Neuron (in vitro differentiated cells): ENCODE data around the gene SMOC2.
"Not testable (repeated sequence)": the region's sequence is repeated elsewhere in the genome, so short reads cannot be mapped to it uniquely, and the experiment has no call there.

Source experiments
- H2AFZ ChIP-seq: one replicate; pipeline ENCODE4 v1.6.1; 2013; ENCODE audit warnings: low read depth, mild to moderate bottlenecking, inconsistent platforms, low read length, moderate library complexity
- H3K27me3 ChIP-seq: one replicate; pipeline ENCODE4 v1.6.1; 2013; ENCODE audit warnings: low read length; ENCODE audit not compliant: insufficient read depth
- H3K36me3 ChIP-seq: one replicate; pipeline ENCODE4 v1.6.1; 2013; ENCODE audit warnings: low read length; ENCODE audit not compliant: insufficient read depth
- H3K4me1 ChIP-seq: one replicate; pipeline ENCODE4 v1.6.1; 2013; ENCODE audit warnings: low read length; ENCODE audit not compliant: insufficient read depth
- H3K4me3 ChIP-seq: 2 replicates; pipeline ENCODE4 v1.5.1; 2013; ENCODE audit warnings: mild to moderate bottlenecking, low read length, moderate library complexity
- H3K9me3 ChIP-seq: one replicate; pipeline ENCODE4 v1.6.1; 2013; ENCODE audit warnings: low read length

Gene SMOC2

GRCh38 chr6:168537540-168537884 is 96.5 kb downstream of the SMOC2 start:
- H3K27me3 ChIP-seq: no peaks in the 10 kb centered on the region

DNA sequence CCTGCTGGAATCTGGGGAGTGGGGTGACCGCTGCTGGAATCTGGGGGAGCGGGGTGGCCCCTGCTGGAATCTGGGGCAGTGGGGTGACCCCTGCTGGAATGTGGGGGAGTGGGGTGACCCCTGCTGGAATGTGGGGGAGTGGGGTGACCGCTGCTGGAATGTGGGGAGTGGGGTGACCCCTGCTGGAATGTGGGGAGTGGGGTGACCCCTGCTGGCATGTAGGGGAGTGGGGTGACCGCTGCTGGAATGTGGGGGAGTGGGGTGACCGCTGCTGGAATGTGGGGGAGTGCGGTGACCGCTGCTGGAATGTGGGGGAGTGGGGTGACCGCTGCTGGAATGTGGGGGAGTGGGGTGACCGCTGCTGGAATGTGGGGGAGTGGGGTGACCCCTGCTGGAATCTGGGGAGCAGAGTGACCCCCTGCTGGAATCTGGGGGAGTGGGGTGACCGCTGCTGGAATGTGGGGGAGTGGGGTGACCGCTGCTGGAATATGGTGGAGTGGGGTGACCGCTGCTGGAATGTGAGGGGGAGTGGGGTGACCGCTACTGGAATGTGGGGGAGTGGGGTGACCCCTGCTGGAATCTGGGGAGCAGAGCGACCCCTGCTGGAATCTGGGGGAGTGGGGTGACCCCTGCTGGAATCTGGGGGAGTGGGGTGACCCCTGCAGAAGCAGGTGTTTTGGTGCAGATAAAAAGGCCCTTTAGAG is 97.4 kb downstream of the SMOC2 start:
- H3K4me1 ChIP-seq, H3K27me3 ChIP-seq, H3K4me3 ChIP-seq, H2AFZ ChIP-seq, H3K9me3 ChIP-seq, H3K36me3 ChIP-seq: not testable (repeated sequence)

More at GRCh38 chr6:168537540-168537884, 96.5 kb downstream of the SMOC2 start:
- Histone ChIP-seq H3K36me3 (no peaks in the 10 kb centered on the region), H3K4me3 (no peak overlapping the region), H3K9me3 (no peaks in the 10 kb centered on the region), H3K4me1 (no peaks in the 10 kb centered on the region), H2AFZ (no peak overlapping the region)

- H3K4me1 ChIP-seq: no peaks in the 10 kb centered on the region
- no peaks in the 10 kb centered on the region for H3K27me3 ChIP-seq
- no peaks in the 10 kb centered on the region for H3K36me3 ChIP-seq
These were observed 98.2 kb downstream of the SMOC2 start for GRCh38 chr6:168538892-168539811.

GRCh38 chr6:168540713-168541291 is 99.8 kb downstream of the SMOC2 start:
- Histone ChIP-seq H3K4me3 (no peak overlapping the region), H3K36me3 (no peaks in the 10 kb centered on the region)

More at GRCh38 chr6:168538892-168539811, 98.2 kb downstream of the SMOC2 start:
- no peak overlapping the region for H2AFZ ChIP-seq
- H3K4me3 ChIP-seq: no peak overlapping the region
- no peaks in the 10 kb centered on the region for H3K9me3 ChIP-seq

DNA sequence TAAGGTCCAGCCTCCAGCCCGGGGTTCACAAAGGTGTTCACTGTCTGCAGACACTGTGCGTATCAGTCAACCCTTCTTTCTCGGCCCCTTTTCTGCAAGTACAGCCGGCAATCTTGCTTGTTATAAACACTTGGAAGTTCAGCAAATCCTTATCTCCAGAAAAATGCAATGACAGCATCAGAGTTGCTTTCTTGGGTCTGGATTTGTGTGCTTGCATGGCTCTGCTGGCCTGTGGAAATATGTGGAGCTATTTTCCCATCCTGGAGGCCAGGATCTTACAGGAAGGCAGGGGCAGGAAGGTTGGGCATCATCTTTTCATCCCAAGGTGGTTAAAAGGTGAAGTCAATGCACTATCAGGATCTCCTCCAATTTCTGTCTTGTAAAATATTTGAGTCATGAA is 100.3 kb downstream of the SMOC2 start:
- no peaks in the 10 kb centered on the region for H3K36me3 ChIP-seq
- no peak overlapping the region for H2AFZ ChIP-seq
- H3K4me3 ChIP-seq: no peak overlapping the region
- H3K4me1 ChIP-seq: no peaks in the 10 kb centered on the region
- no peaks in the 10 kb centered on the region for H3K27me3 ChIP-seq
- H3K9me3 ChIP-seq: no peaks in the 10 kb centered on the region

More at GRCh38 chr6:168540713-168541291, 99.8 kb downstream of the SMOC2 start:
- Histone ChIP-seq H3K9me3 (no peaks in the 10 kb centered on the region), H2AFZ (no peak overlapping the region), H3K27me3 (no peaks in the 10 kb centered on the region), H3K4me1 (no peaks in the 10 kb centered on the region)

GRCh38 chr6:168542301-168542700 is 101.3 kb downstream of the SMOC2 start:
- H3K36me3 ChIP-seq: no peaks in the 10 kb centered on the region
- no peaks in the 10 kb centered on the region for H3K9me3 ChIP-seq
- no peak overlapping the region for H2AFZ ChIP-seq
- H3K27me3 ChIP-seq: no peaks in the 10 kb centered on the region
- H3K4me3 ChIP-seq: no peak overlapping the region
- no peaks in the 10 kb centered on the region for H3K4me1 ChIP-seq

GRCh38 chr6:168545428-168545827 is 104.4 kb downstream of the SMOC2 start:
- H3K36me3 ChIP-seq: no peaks in the 10 kb centered on the region
- H3K4me1 ChIP-seq: no peaks in the 10 kb centered on the region
- H3K4me3 ChIP-seq: no peak overlapping the region
- no peaks in the 10 kb centered on the region for H3K27me3 ChIP-seq
- no peaks in the 10 kb centered on the region for H3K9me3 ChIP-seq
- no peak overlapping the region for H2AFZ ChIP-seq

DNA sequence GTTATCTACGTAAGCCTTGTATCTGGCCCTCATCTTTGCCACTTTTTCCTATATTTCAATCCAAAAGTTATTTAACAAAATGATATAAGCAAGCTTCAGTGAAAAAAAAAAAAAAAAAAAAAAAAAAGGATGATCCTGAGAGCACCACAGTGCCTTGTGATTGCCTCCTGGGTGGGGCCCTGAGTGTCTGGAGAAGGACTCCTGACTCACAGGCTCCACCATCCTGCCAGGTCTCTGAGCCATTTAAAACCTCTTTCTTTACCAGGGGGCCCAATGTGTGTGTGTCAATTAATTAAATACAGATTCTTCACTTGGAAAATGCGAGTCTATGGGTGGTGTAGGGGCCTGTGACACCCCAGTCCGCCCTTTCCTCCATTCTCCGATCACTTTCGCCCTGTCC is 105.2 kb downstream of the SMOC2 start:
- no peak overlapping the region for H3K4me3 ChIP-seq
- no peak overlapping the region for H2AFZ ChIP-seq
- no peaks in the 10 kb centered on the region for H3K36me3 ChIP-seq
- no peaks in the 10 kb centered on the region for H3K27me3 ChIP-seq
- no peaks in the 10 kb centered on the region for H3K4me1 ChIP-seq
- H3K9me3 ChIP-seq: no peaks in the 10 kb centered on the region

- Histone ChIP-seq H3K36me3 (no peaks in the 10 kb centered on the region), H3K9me3 (no peaks in the 10 kb centered on the region), H3K4me1 (no peaks in the 10 kb centered on the region), H3K27me3 (no peaks in the 10 kb centered on the region), H3K4me3 (no peak overlapping the region), H2AFZ (no peak overlapping the region)
These were observed 105.7 kb downstream of the SMOC2 start for GRCh38 chr6:168546730-168547129.

DNA sequence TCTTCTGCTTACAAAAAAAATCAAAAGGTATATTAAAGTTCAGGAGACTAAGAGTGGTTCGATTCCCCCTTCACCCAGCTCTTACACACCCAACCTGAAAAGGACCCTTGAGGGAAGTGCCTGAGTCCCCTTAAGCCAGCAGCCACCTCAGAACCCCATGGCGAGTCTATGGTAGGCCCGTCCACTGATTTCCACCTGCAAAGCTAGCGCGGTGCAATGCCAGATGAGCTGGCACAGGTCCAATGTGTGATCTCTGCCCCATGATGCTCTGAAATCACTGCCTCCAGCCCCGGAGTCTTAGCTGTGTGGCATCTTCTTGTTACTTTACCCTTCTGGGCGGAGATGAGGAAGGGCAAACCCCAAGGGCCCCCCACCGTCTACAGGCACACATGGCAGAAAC is 109.3 kb downstream of the SMOC2 start:
- Histone ChIP-seq H3K9me3 (no peaks in the 10 kb centered on the region), H3K4me1 (no peaks in the 10 kb centered on the region), H3K4me3 (no peak overlapping the region), H2AFZ (no peak overlapping the region), H3K36me3 (no peaks in the 10 kb centered on the region), H3K27me3 (no peaks in the 10 kb centered on the region)

DNA sequence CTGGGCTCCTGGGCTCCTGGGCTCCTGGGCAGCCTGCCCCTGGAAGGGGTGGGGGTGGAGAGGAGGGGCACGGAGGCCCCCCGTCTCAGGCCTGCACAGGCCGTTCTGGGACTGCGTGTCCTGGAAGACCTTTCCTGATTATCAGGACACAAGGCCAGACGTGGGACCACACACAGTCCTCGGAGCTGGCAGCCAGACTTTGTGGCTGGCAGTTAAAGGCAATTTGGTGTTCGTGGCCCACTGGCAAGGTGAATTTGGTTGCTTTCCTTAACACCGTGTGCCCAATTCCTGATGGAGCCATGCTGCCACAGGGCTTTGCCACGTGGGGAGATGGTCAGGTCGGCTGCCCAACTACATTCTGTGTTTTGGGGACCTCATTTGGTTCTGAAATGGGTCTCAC is 113.5 kb downstream of the SMOC2 start:
- Histone ChIP-seq H3K27me3 (no peaks in the 10 kb centered on the region), H3K36me3 (no peaks in the 10 kb centered on the region), H3K9me3 (no peaks in the 10 kb centered on the region), H2AFZ (no peak overlapping the region), H3K4me3 (no peak overlapping the region), H3K4me1 (no peaks in the 10 kb centered on the region)

- H3K36me3 ChIP-seq: no peaks in the 10 kb centered on the region
- no peaks in the 10 kb centered on the region for H3K27me3 ChIP-seq
- H3K9me3 ChIP-seq: no peaks in the 10 kb centered on the region
- H2AFZ ChIP-seq: no peak overlapping the region
- no peaks in the 10 kb centered on the region for H3K4me1 ChIP-seq
- H3K4me3 ChIP-seq: no peak overlapping the region
These were observed 114.1 kb downstream of the SMOC2 start for GRCh38 chr6:168554898-168555617.
